Measurements from ENCODE around the gene TSC2. TPM values are rescaled to one million over a fixed set of nuclear protein-coding genes. Genes with fewer than 3 reads are reported as not detected.
"Not testable (repeated sequence)": the region's sequence is repeated elsewhere in the genome, so short reads cannot be mapped to it uniquely, and the experiment has no call there.

The TSC2 gene
- total RNA-seq, 2 experiments from 2014 or later = 88.4 to 90.1 TPM

- DNase-seq; H3K4me1 Mint-ChIP-seq; CTCF ChIA-PET; POLR2A ChIA-PET; H3K27me3 Mint-ChIP-seq; H3K9me3 Mint-ChIP-seq; H3K4me3 Mint-ChIP-seq; H3K36me3 Mint-ChIP-seq (ENCODE audit: low read depth): not testable (repeated sequence)
- peak overlapping the region; percentile 59 for H3K27ac Mint-ChIP-seq
Measured at GRCh38 chr16:2129251-2129650, 81.5 kb downstream of the TSC2 start.

- H3K4me3 Mint-ChIP-seq; H3K9me3 Mint-ChIP-seq; H3K27me3 Mint-ChIP-seq; CTCF ChIA-PET; H3K4me1 Mint-ChIP-seq; H3K36me3 Mint-ChIP-seq (ENCODE audit: low read depth); H3K27ac Mint-ChIP-seq; DNase-seq; POLR2A ChIA-PET: not testable (repeated sequence)
Measured at GRCh38 chr16:2129890-2130447, 82.2 kb downstream of the TSC2 start.

GRCh38 chr16:2133797-2134196 is 86.0 kb downstream of the TSC2 start:
- H3K4me1 Mint-ChIP-seq; H3K27ac Mint-ChIP-seq; H3K9me3 Mint-ChIP-seq; H3K4me3 Mint-ChIP-seq; H3K36me3 Mint-ChIP-seq (ENCODE audit: low read depth); POLR2A ChIA-PET; DNase-seq; H3K27me3 Mint-ChIP-seq; CTCF ChIA-PET: not testable (repeated sequence)

- H3K4me1 Mint-ChIP-seq; H3K27me3 Mint-ChIP-seq; H3K9me3 Mint-ChIP-seq; DNase-seq; H3K27ac Mint-ChIP-seq; H3K36me3 Mint-ChIP-seq (ENCODE audit: low read depth); CTCF ChIA-PET; POLR2A ChIA-PET: not testable (repeated sequence)
- H3K4me3 Mint-ChIP-seq = peak overlapping the region; percentile 62
Measured at GRCh38 chr16:2135071-2135470, 87.3 kb downstream of the TSC2 start.

GRCh38 chr16:2135770-2136490 is 88.1 kb downstream of the TSC2 start, which contains the start of gene PKD1:
PKD1 (minus strand) TSS chr16:2135898; CDS start chr16:2135689, 209 bp downstream.
- peaks cover 14% of the 10 kb centered on the region for H3K4me1 Mint-ChIP-seq
- ChIA-PET POLR2A (interaction anchor here (1.1 to 1.7 kb wide), 2 partner anchors 19 to 171 kb away, joined by 4 to 6 read pairs; partner anchors contain the start of genes RPS2 and TRAF7), CTCF (interaction anchor here (1.0 kb wide), 2 partner anchors 19 to 120 kb away, joined by 3 read pairs; no protein-coding TSS in a partner anchor)
- peak within 1 kb of the TSS; percentile 89 for H3K27ac Mint-ChIP-seq
- not testable (repeated sequence) for H3K36me3 Mint-ChIP-seq (ENCODE audit: low read depth); H3K27me3 Mint-ChIP-seq; H3K9me3 Mint-ChIP-seq
- peak within 1 kb of the TSS; percentile 91 for H3K4me3 Mint-ChIP-seq
- DNase-seq = peak; percentile 99

Other genes with a start within 250 kb of the TSC2 start
- gene HAGH, start 221.2 kb upstream of the TSC2 start, total RNA-seq = 10 to 100 TPM; 51.3 to 51.8 TPM
- 1 to 10 TPM; 7.7 to 7.9 TPM for gene FAHD1, start 220.8 kb upstream of the TSC2 start, total RNA-seq
- gene MEIOB, start 175.8 kb upstream of the TSC2 start, total RNA-seq = under 1 TPM in 1 of 2 experiments, not detected in 1; 0.18 TPM
- gene HS3ST6, start 129.6 kb upstream of the TSC2 start, total RNA-seq = not detected
- 10 to 100 TPM; 17.9 TPM for gene MSRB1, start 104.8 kb upstream of the TSC2 start, total RNA-seq
- not detected for gene RPL3L, start 93.3 kb upstream of the TSC2 start, total RNA-seq
- gene NDUFB10, start 88.4 kb upstream of the TSC2 start, total RNA-seq = 100 to 1,000 TPM; 131 to 138 TPM
- 1,000 to 10,000 TPM; 2,364 to 2,405 TPM for gene RPS2, start 83.2 kb upstream of the TSC2 start, total RNA-seq
- gene RNF151, start 81.1 kb upstream of the TSC2 start, total RNA-seq = not detected
- 10 to 100 TPM; 27.7 to 28.7 TPM for gene TBL3, start 75.9 kb upstream of the TSC2 start, total RNA-seq
- under 1 TPM in 1 of 2 experiments, not detected in 1; 0.23 TPM for gene NOXO1, start 66.5 kb upstream of the TSC2 start, total RNA-seq
- 10 to 100 TPM; 29.1 to 32.0 TPM for gene GFER, start 63.8 kb upstream of the TSC2 start, total RNA-seq
- gene SYNGR3, start 58.0 kb upstream of the TSC2 start, total RNA-seq = 10 to 100 TPM; 12.3 to 12.6 TPM
- gene ZNF598, start 38.2 kb upstream of the TSC2 start, total RNA-seq = 10 to 100 TPM; 52.1 to 53.6 TPM
- under 1 TPM; 0.48 to 0.65 TPM for gene NPW, start 28.2 kb upstream of the TSC2 start, total RNA-seq
- under 1 TPM; 0.85 to 0.96 TPM for gene NHERF2, start 21.1 kb upstream of the TSC2 start, total RNA-seq
- gene NTHL1, start 151 bp upstream of the TSC2 start, total RNA-seq = 10 to 100 TPM; 22.5 to 24.5 TPM
- 10 to 100 TPM; 60.5 to 69.6 TPM for gene PKD1, start 87.9 kb downstream of the TSC2 start, total RNA-seq
- 1 to 10 TPM in 1 of 2 experiments, under 1 TPM in 1; 0.83 to 1.1 TPM for gene RAB26, start 100.6 kb downstream of the TSC2 start, total RNA-seq
- gene TRAF7, start 107.8 kb downstream of the TSC2 start, total RNA-seq = 10 to 100 TPM; 57.3 to 60.3 TPM
- gene CASKIN1, start 148.6 kb downstream of the TSC2 start, total RNA-seq = 1 to 10 TPM in 1 of 2 experiments, under 1 TPM in 1; 0.18 to 1.4 TPM
- 10 to 100 TPM; 32.6 to 33.7 TPM for gene MLST8, start 157.5 kb downstream of the TSC2 start, total RNA-seq
- gene BRICD5, start 162.9 kb downstream of the TSC2 start, total RNA-seq = 10 to 100 TPM; 10.3 to 12.5 TPM
- 10 to 100 TPM; 17.9 to 19.2 TPM for gene PGP, start 166.9 kb downstream of the TSC2 start, total RNA-seq
- gene E4F1, start 175.6 kb downstream of the TSC2 start, total RNA-seq = 10 to 100 TPM; 26.3 to 29.4 TPM
- gene DNASE1L2, start 188.5 kb downstream of the TSC2 start, total RNA-seq = 1 to 10 TPM; 2.0 to 2.3 TPM
- 10 to 100 TPM; 43.0 to 44.8 TPM for gene ECI1, start 203.6 kb downstream of the TSC2 start, total RNA-seq
- gene RNPS1, start 220.1 kb downstream of the TSC2 start, total RNA-seq = 100 to 1,000 TPM; 218 to 222 TPM

Data from activated CD4-positive, alpha-beta memory T cell treated with anti-CD3 and anti-CD28 coated beads, Interleukin-2, amount 10 ng/mL, durations not matched to agents 7 days and 5 days (primary cell).